Measurements from ENCODE around the gene CC2D1A.

DNA sequence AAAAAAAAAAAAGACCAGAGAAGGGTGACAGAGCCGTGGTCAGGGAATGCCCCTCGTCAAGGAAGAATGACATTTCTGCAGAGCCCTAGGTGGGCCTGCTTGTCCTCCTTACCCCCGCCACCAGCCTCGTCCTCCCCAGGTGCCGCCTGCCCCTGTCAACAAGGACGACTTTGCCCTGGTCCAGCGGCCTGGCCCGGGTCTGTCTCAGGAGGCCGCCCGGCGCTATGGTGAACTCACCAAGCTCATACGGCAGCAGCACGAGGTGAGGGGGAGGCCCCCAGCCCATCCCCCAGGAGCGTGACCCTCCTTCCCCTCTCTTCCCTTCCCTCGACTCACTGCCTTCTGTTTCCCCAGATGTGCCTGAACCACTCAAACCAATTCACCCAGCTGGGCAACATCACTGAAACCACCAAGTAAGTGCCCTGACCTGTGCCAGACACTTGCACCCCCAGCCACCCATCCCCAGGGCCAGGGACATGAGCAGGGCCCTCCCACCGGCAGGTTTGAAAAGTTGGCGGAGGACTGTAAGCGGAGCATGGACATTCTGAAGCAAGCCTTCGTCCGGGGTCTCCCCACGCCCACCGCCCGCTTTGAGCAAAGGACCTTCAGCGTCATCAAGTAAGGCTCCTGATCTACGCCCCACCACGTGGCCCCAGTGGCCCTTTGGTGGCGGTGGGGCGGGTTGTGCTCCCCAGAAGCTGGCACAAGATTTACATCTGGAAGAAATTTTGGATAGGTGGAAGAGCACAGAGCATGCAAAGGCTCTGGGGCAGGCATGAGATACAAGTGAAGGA is 17.4 kb downstream of the CC2D1A start:
- TF ChIP-seq TCF12 (IDR thresholded peaks at IDR 0.05; ENCODE audit: low read depth) (no peak), TAF1 (IDR thresholded peaks at IDR 0.05; ENCODE audit: low read depth) (no peak), YY1 (IDR thresholded peaks at IDR 0.05; ENCODE audit: low read depth) (no peak), CREB1 (IDR thresholded peaks at IDR 0.05; ENCODE audit: low read depth) (no peak), EP300 (IDR thresholded peaks at IDR 0.05; ENCODE audit: borderline replicate concordance) (no peak), RAD21 (IDR thresholded peaks at IDR 0.05; ENCODE audit: low read depth) (no peak), TEAD4 (IDR thresholded peaks at IDR 0.05) (no peak), FOXM1 (IDR thresholded peaks at IDR 0.05; ENCODE audit: borderline replicate concordance, low read depth) (no peak)
- TF ChIP-seq, protein P1, sequence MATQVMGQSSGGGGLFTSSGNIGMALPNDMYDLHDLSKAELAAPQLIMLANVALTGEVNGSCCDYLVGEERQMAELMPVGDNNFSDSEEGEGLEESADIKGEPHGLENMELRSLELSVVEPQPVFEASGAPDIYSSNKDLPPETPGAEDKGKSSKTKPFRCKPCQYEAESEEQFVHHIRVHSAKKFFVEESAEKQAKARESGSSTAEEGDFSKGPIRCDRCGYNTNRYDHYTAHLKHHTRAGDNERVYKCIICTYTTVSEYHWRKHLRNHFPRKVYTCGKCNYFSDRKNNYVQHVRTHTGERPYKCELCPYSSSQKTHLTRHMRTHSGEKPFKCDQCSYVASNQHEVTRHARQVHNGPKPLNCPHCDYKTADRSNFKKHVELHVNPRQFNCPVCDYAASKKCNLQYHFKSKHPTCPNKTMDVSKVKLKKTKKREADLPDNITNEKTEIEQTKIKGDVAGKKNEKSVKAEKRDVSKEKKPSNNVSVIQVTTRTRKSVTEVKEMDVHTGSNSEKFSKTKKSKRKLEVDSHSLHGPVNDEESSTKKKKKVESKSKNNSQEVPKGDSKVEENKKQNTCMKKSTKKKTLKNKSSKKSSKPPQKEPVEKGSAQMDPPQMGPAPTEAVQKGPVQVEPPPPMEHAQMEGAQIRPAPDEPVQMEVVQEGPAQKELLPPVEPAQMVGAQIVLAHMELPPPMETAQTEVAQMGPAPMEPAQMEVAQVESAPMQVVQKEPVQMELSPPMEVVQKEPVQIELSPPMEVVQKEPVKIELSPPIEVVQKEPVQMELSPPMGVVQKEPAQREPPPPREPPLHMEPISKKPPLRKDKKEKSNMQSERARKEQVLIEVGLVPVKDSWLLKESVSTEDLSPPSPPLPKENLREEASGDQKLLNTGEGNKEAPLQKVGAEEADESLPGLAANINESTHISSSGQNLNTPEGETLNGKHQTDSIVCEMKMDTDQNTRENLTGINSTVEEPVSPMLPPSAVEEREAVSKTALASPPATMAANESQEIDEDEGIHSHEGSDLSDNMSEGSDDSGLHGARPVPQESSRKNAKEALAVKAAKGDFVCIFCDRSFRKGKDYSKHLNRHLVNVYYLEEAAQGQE (IDR thresholded peaks at IDR 0.05; ENCODE audit: low read depth) = no peak
- TF ChIP-seq, protein P2, sequence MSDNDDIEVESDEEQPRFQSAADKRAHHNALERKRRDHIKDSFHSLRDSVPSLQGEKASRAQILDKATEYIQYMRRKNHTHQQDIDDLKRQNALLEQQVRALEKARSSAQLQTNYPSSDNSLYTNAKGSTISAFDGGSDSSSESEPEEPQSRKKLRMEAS (IDR thresholded peaks at IDR 0.05) = no peak

Data from Ishikawa (cell line).